IPS-15b (cell line): Measurements from ENCODE around the gene FSTL3.
"Not testable (repeated sequence)": the region's sequence is repeated elsewhere in the genome, so short reads cannot be mapped to it uniquely, and the experiment has no call there.

Source experiments
- H3K27me3 ChIP-seq: one replicate; pipeline ENCODE4 v1.6.1; 2013; ENCODE audit warnings: low read length; ENCODE audit not compliant: control insufficient read depth, insufficient read depth
- H3K36me3 ChIP-seq: one replicate; pipeline ENCODE4 v1.6.1; 2013; ENCODE audit warnings: low read length; ENCODE audit not compliant: control insufficient read depth, insufficient read depth
- H3K4me1 ChIP-seq: one replicate; pipeline ENCODE4 v1.6.1; 2013; ENCODE audit warnings: mild to moderate bottlenecking, low read length; ENCODE audit not compliant: control insufficient read depth, insufficient read depth
- H3K4me3 ChIP-seq: one replicate; pipeline ENCODE4 v1.5.1; 2013; ENCODE audit warnings: low read depth, low read length
- H3K9ac ChIP-seq: one replicate; pipeline ENCODE4 v1.6.1; 2013; ENCODE audit warnings: low read depth, mild to moderate bottlenecking, low read length
- H3K9me3 ChIP-seq: one replicate; pipeline ENCODE4 v1.6.1; 2013; ENCODE audit warnings: mild to moderate bottlenecking, low read length; ENCODE audit not compliant: control insufficient read depth, insufficient read depth

Gene FSTL3

GRCh38 chr19:666985-667573 lies 9.1 kb upstream of the FSTL3 start:
- H3K9ac ChIP-seq, H3K36me3 ChIP-seq, H3K27me3 ChIP-seq, H3K4me3 ChIP-seq, H3K9me3 ChIP-seq, H3K4me1 ChIP-seq: not testable (repeated sequence)

DNA sequence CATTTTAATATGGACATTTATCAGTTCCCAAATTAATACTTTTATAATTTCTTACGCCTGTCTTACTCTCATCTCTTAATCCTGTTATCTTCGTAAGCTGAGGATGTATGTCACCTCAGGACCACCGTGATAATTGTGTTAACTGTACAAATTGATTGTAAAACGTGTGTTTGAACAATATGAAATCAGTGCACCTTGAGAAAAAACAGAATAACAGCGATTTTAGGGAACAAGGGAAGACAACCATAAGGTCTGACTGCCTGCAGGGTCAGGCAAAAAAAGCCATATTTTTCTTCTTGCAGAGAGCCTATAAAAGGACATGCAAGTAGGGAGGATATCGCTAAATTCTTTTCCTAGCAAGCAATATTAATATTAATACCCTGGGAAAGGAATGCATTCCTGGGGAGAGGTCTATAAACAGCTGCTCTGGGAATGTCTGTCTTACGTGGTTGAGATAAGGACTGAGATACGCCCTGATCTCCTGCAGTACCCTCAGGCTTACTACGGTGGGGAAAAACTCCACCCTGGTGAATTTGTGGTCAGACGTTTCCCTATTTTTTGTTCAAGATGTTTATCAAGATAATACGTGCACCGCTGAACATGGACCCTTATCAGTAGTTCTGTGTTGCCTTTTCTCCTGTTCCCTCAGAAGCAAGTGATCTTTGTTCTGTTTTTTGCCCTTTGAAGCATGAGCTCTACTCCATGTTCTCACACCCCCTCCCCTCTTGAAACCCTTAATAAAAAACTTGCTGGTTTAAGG lies 7.3 kb upstream of the FSTL3 start:
- not testable (repeated sequence) for H3K36me3 ChIP-seq, H3K9ac ChIP-seq, H3K4me1 ChIP-seq, H3K4me3 ChIP-seq, H3K9me3 ChIP-seq, H3K27me3 ChIP-seq

DNA sequence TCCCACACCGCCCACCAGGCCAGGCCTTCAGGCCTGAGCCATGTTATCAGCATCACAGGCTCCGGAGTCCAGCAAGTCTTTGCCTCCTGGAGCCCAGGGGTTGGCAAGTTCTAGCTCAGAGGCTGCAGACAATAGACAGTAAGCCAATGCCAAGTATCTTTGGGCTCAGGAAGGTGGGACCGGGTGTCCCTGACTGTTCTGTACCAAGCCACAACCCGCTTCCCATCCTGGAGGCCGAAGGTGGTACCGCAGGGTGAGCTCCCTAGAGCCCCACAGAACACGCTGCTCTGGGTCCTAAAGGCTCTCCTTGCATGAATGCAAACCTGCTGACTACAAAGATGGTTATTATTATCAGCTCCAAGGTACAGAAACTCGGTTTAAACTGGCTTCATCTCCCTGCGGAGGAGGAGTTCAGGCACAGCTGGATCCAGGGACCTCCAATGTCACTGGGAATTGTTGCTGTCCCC lies 5.5 kb upstream of the FSTL3 start:
- Histone ChIP-seq H3K4me1 (no peaks in the 10 kb centered on the region), H3K9me3 (no peaks in the 10 kb centered on the region), H3K27me3 (peaks cover 2% of the 10 kb centered on the region), H3K36me3 (no peaks in the 10 kb centered on the region), H3K4me3 (no peak overlapping the region), H3K9ac (no peak overlapping the region)

GRCh38 chr19:674282-675151 lies 1.7 kb upstream of the FSTL3 start:
- Histone ChIP-seq H3K36me3 (no peaks in the 10 kb centered on the region), H3K9ac (no peak overlapping the region), H3K4me1 (no peaks in the 10 kb centered on the region), H3K9me3 (no peaks in the 10 kb centered on the region), H3K27me3 (peaks cover 7% of the 10 kb centered on the region), H3K4me3 (no peak overlapping the region)

DNA sequence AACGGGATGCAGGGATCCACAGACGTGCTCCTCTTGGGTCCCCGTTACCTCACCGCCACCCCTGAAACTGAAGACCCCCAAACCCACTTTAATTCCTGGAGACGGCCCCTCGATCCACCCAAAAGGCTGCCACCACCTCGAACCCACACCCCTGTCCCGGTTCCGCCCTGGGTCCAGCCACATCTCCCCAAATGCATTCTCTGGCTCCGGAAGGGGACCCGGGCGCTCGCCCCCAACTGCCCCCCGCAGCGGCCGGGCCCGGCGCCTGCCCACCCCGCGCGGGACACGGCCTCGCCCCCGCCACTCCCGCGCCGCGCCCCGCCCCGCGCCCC lies 219 bp upstream of the FSTL3 start:
- H3K4me3 ChIP-seq, result no peak overlapping the region
- H3K9me3 ChIP-seq, result no peaks in the 10 kb centered on the region
- H3K27me3 ChIP-seq, result peaks cover 7% of the 10 kb centered on the region
- no peaks in the 10 kb centered on the region for H3K36me3 ChIP-seq
- H3K9ac ChIP-seq, result no peak overlapping the region
- H3K4me1 ChIP-seq, result no peaks in the 10 kb centered on the region

- Histone ChIP-seq H3K9me3 (no peaks in the 10 kb centered on the region), H3K27me3 (peaks cover 7% of the 10 kb centered on the region), H3K4me3 (no peak overlapping the region), H3K36me3 (no peaks in the 10 kb centered on the region), H3K4me1 (no peaks in the 10 kb centered on the region), H3K9ac (no peak overlapping the region)
Measured at GRCh38 chr19:677201-677600, 1.0 kb downstream of the FSTL3 start.

DNA sequence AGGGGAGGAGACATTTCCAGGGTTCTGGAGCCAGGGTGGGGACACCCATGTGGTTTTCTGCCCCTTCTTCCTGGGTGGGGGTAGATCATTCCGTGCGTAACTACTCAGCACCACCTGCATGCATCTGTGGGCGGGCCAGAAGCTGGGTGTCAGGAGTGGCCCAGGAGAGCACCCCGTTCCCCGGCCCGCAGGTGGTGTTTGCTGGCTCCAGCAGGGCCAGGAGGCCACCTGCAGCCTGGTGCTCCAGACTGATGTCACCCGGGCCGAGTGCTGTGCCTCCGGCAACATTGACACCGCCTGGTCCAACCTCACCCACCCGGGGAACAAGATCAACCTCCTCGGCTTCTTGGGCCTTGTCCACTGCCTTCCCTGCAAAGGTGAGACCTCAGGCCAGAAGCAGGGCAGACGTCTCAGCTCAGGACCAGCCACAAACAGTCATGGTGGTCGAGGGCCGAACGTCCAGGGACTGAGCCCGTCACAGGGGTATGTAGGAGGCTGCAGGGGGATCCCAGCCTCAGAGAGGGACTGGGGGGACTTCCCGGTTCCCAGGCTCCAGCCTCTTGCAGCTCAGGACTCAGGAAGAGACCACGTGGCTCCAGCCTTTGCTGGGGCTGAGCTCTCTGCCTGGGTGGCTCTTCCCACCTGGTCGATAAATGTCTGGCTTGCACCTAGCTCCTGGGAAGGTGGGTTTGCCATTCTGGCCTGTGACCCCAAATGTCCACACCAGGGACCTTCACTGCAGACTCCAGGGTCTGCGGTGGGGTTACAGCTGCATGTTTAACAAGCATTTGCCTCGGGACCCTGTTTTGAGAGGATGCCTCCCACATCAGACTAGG lies 1.6 kb downstream of the FSTL3 start:
- no peaks in the 10 kb centered on the region for H3K9me3 ChIP-seq
- no peaks in the 10 kb centered on the region for H3K4me1 ChIP-seq
- peaks cover 7% of the 10 kb centered on the region for H3K27me3 ChIP-seq
- no peak overlapping the region for H3K9ac ChIP-seq
- H3K36me3 ChIP-seq, result no peaks in the 10 kb centered on the region
- H3K4me3 ChIP-seq, result no peak overlapping the region

DNA sequence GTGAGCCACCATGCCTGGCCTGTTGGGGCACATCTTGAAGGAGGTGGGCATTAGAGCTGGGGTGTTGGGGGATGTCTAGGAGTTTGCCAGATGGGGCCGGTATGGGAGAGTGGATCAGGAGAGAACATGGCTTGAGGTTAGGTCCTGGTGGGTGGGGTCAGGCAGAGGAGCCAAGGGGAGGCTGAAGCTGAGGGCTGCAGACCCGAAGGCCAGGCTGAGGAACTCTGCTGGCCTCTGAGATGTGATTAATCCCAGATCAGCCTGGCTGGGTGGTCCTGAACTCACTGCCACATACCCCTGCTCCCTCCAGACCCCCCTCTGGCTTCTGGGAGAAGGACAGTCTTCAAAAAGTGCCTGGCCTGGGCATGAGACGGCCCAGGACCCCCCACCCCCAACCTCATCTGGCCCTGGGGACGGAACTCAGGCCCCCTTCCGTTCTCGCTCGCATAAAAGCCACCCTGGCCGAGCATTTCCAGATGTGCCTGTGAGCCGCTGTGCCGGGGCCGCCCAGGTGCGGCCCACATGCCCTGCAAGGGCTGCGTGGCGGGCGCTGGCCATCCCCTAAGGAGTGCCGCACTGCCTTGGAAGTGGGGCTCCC lies 2.7 kb downstream of the FSTL3 start:
- H3K4me3 ChIP-seq, result peak overlapping the region; percentile 59
- H3K9ac ChIP-seq, result no peak overlapping the region

DNA sequence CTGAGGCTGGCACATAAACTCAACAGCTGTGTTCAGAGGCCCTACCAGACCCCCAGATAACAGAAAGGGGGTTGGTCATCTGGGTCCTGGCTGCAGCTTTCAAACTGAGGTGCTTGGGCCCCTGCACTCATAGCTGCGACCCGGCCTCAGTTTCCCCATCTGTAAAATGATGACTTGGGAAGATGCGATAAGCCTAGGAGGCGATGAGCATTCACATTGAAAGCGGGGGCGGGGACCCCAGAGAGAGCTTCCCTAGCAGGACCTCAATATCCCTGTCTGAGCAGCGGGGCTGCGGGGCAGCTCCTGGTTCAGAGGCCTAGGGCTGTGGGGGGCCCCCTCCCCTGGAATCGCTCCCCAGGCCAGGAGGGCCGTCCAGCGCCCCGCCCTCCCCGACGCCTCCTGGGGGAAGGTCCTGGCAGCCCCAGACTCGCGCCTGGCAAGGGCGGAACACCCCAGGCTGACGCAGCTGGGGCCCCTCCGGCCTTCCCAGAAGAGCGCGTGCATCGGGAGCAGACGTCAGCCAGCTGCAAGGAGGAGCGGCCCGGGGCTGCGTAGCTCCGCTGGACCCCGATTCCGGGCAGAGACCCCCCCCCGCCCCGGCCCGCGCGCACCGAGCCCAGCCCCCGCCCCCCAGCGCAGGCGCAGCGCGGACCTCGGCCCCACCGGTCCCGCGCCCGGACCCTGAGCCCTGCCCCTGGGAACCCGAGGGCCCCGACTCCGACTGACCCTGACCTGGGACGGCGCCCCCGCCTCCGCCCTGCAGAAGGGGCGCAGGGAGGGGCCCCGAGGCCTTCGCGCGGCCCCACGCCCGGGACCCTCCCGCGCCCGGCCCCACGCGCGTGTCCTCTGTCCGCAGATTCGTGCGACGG lies 3.5 kb downstream of the FSTL3 start:
- peak overlapping the region; percentile 59 for H3K4me3 ChIP-seq
- no peaks in the 10 kb centered on the region for H3K9me3 ChIP-seq
- H3K27me3 ChIP-seq, result peaks cover 7% of the 10 kb centered on the region

More for the DNA sequence above, 2.7 kb downstream of the FSTL3 start:
- H3K36me3 ChIP-seq, result no peaks in the 10 kb centered on the region
- H3K9me3 ChIP-seq, result no peaks in the 10 kb centered on the region
- H3K27me3 ChIP-seq, result peaks cover 7% of the 10 kb centered on the region
- no peaks in the 10 kb centered on the region for H3K4me1 ChIP-seq

GRCh38 chr19:680287-681028 lies 4.3 kb downstream of the FSTL3 start:
- Histone ChIP-seq H3K9me3 (no peaks in the 10 kb centered on the region), H3K36me3 (no peaks in the 10 kb centered on the region), H3K27me3 (peaks cover 7% of the 10 kb centered on the region), H3K4me1 (no peaks in the 10 kb centered on the region), H3K4me3 (peak overlapping the region; percentile 69), H3K9ac (peak overlapping the region; percentile 28)

More for the DNA sequence above, 3.5 kb downstream of the FSTL3 start:
- no peak overlapping the region for H3K9ac ChIP-seq
- no peaks in the 10 kb centered on the region for H3K4me1 ChIP-seq
- H3K36me3 ChIP-seq, result no peaks in the 10 kb centered on the region
